Activated CD4-positive, CD25-positive, alpha-beta regulatory T cell treated with anti-CD3 and anti-CD28 coated beads, Interleukin-2, amount 50 U/mL, for 72 hours (primary cell): ENCODE data around the gene ESYT1.

ENCODE experiments used
- DNase-seq: peaks from one replicate; pipeline ENCODE4 v3.0.0; 2021

ESYT1 gene

DNA sequence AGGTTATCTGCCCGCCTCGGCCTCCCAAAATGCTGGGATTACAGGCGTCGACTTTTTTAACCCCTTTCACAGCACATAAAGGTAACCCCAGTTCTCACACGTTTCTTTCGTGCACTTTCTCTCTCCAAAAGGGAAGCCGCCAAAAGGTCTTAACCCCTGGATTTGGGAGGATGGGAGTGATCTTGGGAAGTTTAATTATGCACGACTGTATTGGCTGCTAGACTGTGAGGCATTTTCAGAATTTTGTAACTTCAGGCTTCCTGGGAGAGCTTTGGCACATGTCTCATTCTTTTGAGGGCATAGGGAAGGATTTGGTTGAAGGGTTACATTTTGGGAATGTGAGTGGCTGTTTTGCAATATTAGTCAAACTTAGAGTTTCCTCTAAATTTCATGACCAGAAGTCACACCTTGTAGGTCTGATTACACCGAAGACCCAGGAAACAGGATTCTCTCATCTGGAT, 62.7 kb downstream of the ESYT1 start:
- no peak for DNase-seq

DNA sequence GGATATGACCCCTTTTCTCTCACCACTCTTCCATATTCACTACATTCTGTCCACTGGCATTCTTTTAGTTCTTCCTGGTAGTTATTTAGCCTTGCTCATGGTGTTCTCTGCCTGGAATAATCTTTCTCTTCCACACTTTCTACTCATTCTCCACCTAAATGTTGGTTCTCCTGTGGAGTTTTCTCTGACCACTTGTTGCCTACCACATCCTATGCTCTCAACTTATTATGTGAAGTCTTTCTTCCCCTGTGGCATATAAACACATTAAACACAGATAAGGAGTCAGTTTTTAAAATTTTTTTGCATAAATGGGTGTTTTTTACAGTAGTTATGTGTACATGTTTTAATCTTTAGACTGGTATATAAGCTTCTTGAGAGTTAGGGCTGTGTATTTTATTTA, 64.5 kb downstream of the ESYT1 start:
- DNase-seq: no peak

GRCh38 chr12:56193025-56193578, 65.0 kb downstream of the ESYT1 start:
- DNase-seq: peak; percentile 66
